ENCODE data around the gene C4orf33. TPM values are rescaled to one million over a fixed set of nuclear protein-coding genes. Genes with fewer than 3 reads are reported as not detected.
"Not testable (repeated sequence)": the region's sequence is repeated elsewhere in the genome, so short reads cannot be mapped to it uniquely, and the experiment has no call there.

The C4orf33 gene
- total and polyA plus RNA-seq, 8 donors, result 4.5 to 27.5 (median 13.3) TPM; not detected in 1

DNA sequence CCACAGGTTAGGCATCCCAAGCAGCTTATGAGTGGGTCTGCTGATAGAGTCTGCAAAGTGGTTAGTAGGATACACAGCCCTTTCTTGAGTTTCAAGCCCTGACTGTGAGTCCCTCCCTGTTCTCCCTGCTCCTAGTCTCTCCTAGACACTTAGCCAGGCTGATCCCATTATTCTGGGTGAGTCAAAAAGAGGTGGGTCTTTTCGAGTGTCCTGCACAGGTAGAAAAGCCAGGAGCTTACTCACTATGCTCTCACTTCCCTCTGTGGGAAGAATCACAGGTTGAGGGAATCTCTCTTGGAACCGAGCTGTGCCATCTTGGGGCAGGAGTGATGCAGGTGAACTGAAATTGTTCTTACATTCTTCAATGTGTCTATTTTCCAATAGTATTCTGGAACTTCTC, 32.3 kb upstream of the C4orf33 start:
- no peak for DNase-seq
- H3K9me3 ChIP-seq, result peaks cover 19 to 60% (median 40%) of the 10 kb centered on the region in 4 donors
- intact Hi-C loops (cut with DNase I; ENCODE audit: low total_unique reads), result no loop called here
- H3K36me3 ChIP-seq, result peaks cover 5 to 24% (median 16%) of the 10 kb centered on the region in 4 donors
- no peaks in the 10 kb centered on the region for H3K27me3 ChIP-seq
- H3K4me3 ChIP-seq, result no peak overlapping the region
- TF ChIP-seq, protein P1, sequence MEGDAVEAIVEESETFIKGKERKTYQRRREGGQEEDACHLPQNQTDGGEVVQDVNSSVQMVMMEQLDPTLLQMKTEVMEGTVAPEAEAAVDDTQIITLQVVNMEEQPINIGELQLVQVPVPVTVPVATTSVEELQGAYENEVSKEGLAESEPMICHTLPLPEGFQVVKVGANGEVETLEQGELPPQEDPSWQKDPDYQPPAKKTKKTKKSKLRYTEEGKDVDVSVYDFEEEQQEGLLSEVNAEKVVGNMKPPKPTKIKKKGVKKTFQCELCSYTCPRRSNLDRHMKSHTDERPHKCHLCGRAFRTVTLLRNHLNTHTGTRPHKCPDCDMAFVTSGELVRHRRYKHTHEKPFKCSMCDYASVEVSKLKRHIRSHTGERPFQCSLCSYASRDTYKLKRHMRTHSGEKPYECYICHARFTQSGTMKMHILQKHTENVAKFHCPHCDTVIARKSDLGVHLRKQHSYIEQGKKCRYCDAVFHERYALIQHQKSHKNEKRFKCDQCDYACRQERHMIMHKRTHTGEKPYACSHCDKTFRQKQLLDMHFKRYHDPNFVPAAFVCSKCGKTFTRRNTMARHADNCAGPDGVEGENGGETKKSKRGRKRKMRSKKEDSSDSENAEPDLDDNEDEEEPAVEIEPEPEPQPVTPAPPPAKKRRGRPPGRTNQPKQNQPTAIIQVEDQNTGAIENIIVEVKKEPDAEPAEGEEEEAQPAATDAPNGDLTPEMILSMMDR (IDR thresholded peaks at IDR 0.05), result no peak
- TF ChIP-seq POLR2AphosphoS5 (IDR thresholded peaks at IDR 0.05) (no peak), POLR2A (IDR thresholded peaks at IDR 0.05) (no peak), EP300 (IDR thresholded peaks at IDR 0.05) (no peak)
- H3K27ac ChIP-seq, result no peak overlapping the region
- H3K4me1 ChIP-seq, result no peaks in the 10 kb centered on the region
- WGBS, 5 donors, result 95 to 100% (median 98%) methylated on average over 2 of the region's 2 CpGs

DNA sequence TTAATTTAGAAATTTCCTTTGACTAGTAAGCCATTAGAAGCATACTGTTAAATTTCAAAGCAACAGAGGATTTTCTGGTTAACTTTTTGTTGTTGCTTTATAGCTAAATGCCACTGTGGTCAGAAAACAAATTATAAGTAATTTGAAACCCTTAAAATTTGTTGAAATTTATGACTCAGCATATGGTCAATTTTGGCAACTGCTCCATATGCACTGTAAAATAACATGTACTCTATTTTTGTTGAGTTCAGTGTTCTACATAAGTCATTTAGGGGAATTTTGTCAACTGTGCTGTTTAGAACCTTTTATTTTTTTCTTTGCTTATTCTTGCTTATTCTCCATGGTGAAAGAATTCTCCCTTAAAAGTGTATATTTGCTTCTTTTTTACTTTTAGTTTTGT, 31.2 kb upstream of the C4orf33 start:
- DNase-seq, result no peak
- Histone ChIP-seq H3K27ac (no peak overlapping the region), H3K4me1 (no peaks in the 10 kb centered on the region), H3K9me3 (peaks cover 16 to 52% (median 34%) of the 10 kb centered on the region in 4 donors), H3K4me3 (no peak overlapping the region), H3K27me3 (no peaks in the 10 kb centered on the region), H3K36me3 (peaks cover 5 to 24% (median 16%) of the 10 kb centered on the region in 4 donors)
- TF ChIP-seq, protein P1 (IDR thresholded peaks at IDR 0.05), result no peak
- TF ChIP-seq POLR2AphosphoS5 (IDR thresholded peaks at IDR 0.05) (no peak), EP300 (IDR thresholded peaks at IDR 0.05) (no peak), POLR2A (IDR thresholded peaks at IDR 0.05) (no peak)
- intact Hi-C loops (cut with DNase I; ENCODE audit: low total_unique reads), result no loop called here

DNA sequence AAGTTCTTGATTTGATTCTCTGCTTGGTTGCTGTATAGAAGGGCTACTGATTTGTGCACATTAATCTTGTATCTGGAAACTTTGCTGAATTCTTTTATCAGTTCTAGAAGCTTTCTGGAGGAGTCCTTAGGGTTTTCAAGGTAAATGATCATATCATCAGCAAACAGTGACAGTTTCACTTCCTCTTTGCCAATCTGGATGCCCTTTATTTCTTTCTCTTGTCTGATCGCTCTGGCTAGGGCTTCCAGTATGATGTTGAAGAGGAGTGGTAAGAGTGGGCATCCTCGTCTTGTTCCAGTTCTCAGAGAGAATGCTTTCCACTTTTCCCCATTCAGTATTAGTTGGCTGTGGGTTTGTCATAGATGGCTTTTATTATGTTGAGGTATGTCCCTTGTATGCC, 26.4 kb upstream of the C4orf33 start:
- 92 to 100% (median 95%) methylated on average over 2 of the region's 2 CpGs for WGBS, 5 donors
- H3K27me3 ChIP-seq; H3K27ac ChIP-seq; intact Hi-C loops (cut with DNase I; ENCODE audit: low total_unique reads); H3K4me3 ChIP-seq; H3K9me3 ChIP-seq; H3K4me1 ChIP-seq; DNase-seq: not testable (repeated sequence)
- H3K36me3 ChIP-seq, result peaks cover 0 to 12% (median 8%) of the 10 kb centered on the region in 4 donors

DNA sequence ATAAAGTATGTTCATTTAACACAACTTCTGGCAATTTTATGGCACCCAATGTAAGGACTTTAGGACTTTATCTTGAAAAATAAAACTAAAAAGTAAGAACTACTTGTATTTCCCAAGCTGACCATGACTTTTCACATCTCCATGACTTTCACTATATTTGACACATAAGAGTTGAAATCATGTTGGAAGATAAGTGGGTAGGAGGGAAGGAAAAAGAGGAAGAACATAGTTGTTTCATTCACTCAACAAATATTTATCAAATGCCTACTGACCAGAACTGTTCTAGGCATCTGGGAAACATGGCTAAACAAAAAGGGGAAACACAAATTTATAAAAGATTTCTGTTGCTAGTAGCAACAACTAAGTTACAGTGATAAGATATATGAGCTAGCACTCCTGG, 18.6 kb upstream of the C4orf33 start:
- TF ChIP-seq, protein P1 (IDR thresholded peaks at IDR 0.05), result no peak
- TF ChIP-seq EP300 (IDR thresholded peaks at IDR 0.05) (no peak), POLR2AphosphoS5 (IDR thresholded peaks at IDR 0.05) (no peak), POLR2A (IDR thresholded peaks at IDR 0.05) (no peak)
- H3K27me3 ChIP-seq, result no peaks in the 10 kb centered on the region
- H3K36me3 ChIP-seq, result peaks cover 16 to 49% (median 43%) of the 10 kb centered on the region in 4 donors
- H3K9me3 ChIP-seq, result peaks cover 0 to 17% (median 8%) of the 10 kb centered on the region in 4 donors
- no peaks in the 10 kb centered on the region for H3K4me1 ChIP-seq
- no peak overlapping the region for H3K27ac ChIP-seq
- H3K4me3 ChIP-seq, result no peak overlapping the region
- DNase-seq, result no peak
- intact Hi-C loops (cut with DNase I; ENCODE audit: low total_unique reads), result no loop called here

DNA sequence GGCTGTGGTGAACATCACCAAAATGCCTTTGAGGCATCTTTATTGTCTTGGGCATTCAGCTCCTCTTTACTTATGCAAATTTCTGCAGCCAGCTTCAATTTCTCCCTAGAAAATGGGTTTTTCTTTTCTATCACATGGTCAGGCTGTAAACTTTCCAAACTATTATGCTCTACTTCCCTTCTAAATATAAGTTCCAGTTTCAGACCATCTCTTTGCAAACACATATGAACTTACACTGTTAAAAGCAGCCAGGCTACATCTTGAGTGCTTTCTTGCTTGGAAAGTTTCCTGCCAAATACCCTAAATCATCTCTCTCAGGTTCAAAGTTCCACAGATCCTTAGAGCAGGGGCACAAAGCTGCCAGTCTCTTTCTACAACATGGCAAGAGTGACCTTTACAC, 15.8 kb upstream of the C4orf33 start:
- no peak overlapping the region for H3K4me3 ChIP-seq
- H3K27ac ChIP-seq, result no peak overlapping the region
- H3K36me3 ChIP-seq, result peaks cover 16 to 40% (median 35%) of the 10 kb centered on the region in 4 donors
- TF ChIP-seq POLR2A (IDR thresholded peaks at IDR 0.05) (no peak), EP300 (IDR thresholded peaks at IDR 0.05) (no peak), POLR2AphosphoS5 (IDR thresholded peaks at IDR 0.05) (no peak)
- TF ChIP-seq, protein P1 (IDR thresholded peaks at IDR 0.05), result no peak
- H3K4me1 ChIP-seq, result no peaks in the 10 kb centered on the region
- intact Hi-C loops (cut with DNase I; ENCODE audit: low total_unique reads), result no loop called here
- peaks cover 0 to 17% (median 8%) of the 10 kb centered on the region in 4 donors for H3K9me3 ChIP-seq
- no peak for DNase-seq
- H3K27me3 ChIP-seq, result no peaks in the 10 kb centered on the region
